OCI-M2 (cell line): ENCODE results near the gene LRRC46.

ENCODE experiments used
- DNase-seq: peaks from one replicate; lab custom pipeline; 2025; ENCODE audit not compliant: unreplicated experiment; lab: John Stamatoyannopoulos, UW

The LRRC46 gene

GRCh38 chr17:47829870-47830269 is 1.6 kb upstream of the LRRC46 start:
- DNase-seq: no peak

- no peak for DNase-seq
Measured at GRCh38 chr17:47830396-47831002, 971 bp upstream of the LRRC46 start.

- no peak for DNase-seq
Measured at GRCh38 chr17:47831934-47832327, 461 bp downstream of the LRRC46 start.

- no peak for DNase-seq
Measured at GRCh38 chr17:47834756-47835155, 3.3 kb downstream of the LRRC46 start.

GRCh38 chr17:47836601-47837000 is 5.1 kb downstream of the LRRC46 start:
- DNase-seq: no peak

- no peak for DNase-seq
Measured at GRCh38 chr17:47837401-47838039, 6.0 kb downstream of the LRRC46 start.

GRCh38 chr17:47838636-47839035 is 7.2 kb downstream of the LRRC46 start:
- no peak for DNase-seq

GRCh38 chr17:47839071-47839470 is 7.6 kb downstream of the LRRC46 start:
- no peak for DNase-seq

GRCh38 chr17:47840001-47840741 is 8.7 kb downstream of the LRRC46 start:
- DNase-seq: no peak

GRCh38 chr17:47840742-47841487 is 9.4 kb downstream of the LRRC46 start, which contains the start of gene SCRN2:
TSS of gene SCRN2 (minus strand) at chr17:47841273. CDS start at chr17:47840843, 430 bp downstream.
- peak; percentile 64 for DNase-seq

- DNase-seq: no peak
Measured at GRCh38 chr17:47841488-47842291, 10.2 kb downstream of the LRRC46 start.

- DNase-seq: no peak
Measured at GRCh38 chr17:47843391-47843730, 11.9 kb downstream of the LRRC46 start.

- no peak for DNase-seq
Measured at GRCh38 chr17:47844227-47844626, 12.8 kb downstream of the LRRC46 start.

GRCh38 chr17:47844814-47845715 is 13.6 kb downstream of the LRRC46 start:
- DNase-seq: no peak

- DNase-seq: no peak
Measured at GRCh38 chr17:47845716-47846075, 14.2 kb downstream of the LRRC46 start.

GRCh38 chr17:47846716-47847340 is 15.4 kb downstream of the LRRC46 start:
- no peak for DNase-seq

GRCh38 chr17:47847341-47848197 is 16.1 kb downstream of the LRRC46 start:
- DNase-seq: no peak

GRCh38 chr17:47848198-47848513 is 16.7 kb downstream of the LRRC46 start:
- DNase-seq: no peak

GRCh38 chr17:47850373-47850691 is 18.9 kb downstream of the LRRC46 start:
- no peak for DNase-seq
